Fibroblast of mammary gland (primary cell): ENCODE results near the gene HIF3A.
"Not testable (repeated sequence)": the region's sequence is repeated elsewhere in the genome, so short reads cannot be mapped to it uniquely, and the experiment has no call there.

ENCODE experiments used
- DNase-seq: peaks from one replicate; pipeline ENCODE4 v3.0.0-alpha.2; 2010; ENCODE audit warnings: low read depth
- H3K4me3 ChIP-seq: 2 replicates; pipeline ENCODE4 v1.5.1; 2011; ENCODE audit warnings: low read depth, mild to moderate bottlenecking, low read length, moderate library complexity; ENCODE audit not compliant: control insufficient read depth
- CTCF ChIP-seq: conservative IDR thresholded peaks from 2 replicates; pipeline ENCODE4 v1.5.1; 2011; ENCODE audit warnings: low read depth, low read length, inconsistent platforms; ENCODE audit not compliant: control insufficient read depth, insufficient read depth

Gene HIF3A

DNA sequence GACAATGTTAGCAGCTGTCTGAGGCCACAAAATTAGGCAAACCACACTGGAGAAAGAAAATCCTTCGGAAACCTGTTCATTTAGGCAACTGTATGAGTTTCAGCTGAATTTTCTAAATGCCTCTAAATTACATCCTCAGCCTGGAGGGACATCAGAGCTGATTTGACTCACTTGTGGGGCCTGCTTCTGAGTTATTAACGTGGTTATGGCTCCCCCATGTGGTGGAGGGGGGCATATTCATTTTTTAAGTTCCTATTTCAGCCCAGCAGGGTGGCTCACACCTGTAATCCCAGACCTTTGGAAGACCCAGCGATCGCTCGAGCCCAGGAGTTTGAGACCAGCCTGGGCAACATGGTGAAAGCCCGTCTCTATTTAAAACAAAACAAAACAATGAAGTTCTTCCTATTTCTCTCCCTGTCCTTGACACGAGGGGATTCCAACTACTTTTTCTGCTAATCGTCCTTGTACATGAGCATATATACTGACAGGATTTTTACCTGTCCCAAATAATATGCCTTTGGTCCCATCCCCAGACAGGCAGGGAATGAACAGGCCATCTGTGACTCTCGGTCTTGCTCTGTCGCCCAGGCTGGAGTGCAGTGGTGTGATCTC lies 31.5 kb upstream of the HIF3A start:
- H3K4me3 ChIP-seq: no peak overlapping the region
- TF ChIP-seq CTCF: peak; percentile 74
- DNase-seq: peak; percentile 77

DNA sequence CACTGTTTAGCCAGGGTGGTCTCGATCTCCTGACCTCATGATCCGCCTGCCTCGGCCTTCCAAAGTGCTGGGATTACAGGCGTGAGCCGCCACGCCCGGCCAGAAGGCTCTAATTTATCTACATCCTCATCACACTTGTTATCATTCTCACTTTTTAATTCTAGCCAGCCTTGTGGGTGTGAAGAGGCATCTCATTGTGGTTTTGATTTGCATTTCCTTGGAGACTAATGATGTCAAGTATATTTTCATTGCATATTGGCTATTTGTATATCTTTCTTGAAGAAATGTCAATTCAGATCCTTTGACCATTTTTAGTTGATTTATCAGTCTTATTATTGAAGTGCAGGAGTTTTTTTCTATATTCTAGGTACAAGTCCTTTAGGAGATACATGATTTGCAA lies 27.7 kb upstream of the HIF3A start:
- DNase-seq: no peak
- TF ChIP-seq CTCF: no peak
- no peak overlapping the region for H3K4me3 ChIP-seq

GRCh38 chr19:46270521-46271256 lies 26.2 kb upstream of the HIF3A start:
- no peak for TF ChIP-seq CTCF

DNA sequence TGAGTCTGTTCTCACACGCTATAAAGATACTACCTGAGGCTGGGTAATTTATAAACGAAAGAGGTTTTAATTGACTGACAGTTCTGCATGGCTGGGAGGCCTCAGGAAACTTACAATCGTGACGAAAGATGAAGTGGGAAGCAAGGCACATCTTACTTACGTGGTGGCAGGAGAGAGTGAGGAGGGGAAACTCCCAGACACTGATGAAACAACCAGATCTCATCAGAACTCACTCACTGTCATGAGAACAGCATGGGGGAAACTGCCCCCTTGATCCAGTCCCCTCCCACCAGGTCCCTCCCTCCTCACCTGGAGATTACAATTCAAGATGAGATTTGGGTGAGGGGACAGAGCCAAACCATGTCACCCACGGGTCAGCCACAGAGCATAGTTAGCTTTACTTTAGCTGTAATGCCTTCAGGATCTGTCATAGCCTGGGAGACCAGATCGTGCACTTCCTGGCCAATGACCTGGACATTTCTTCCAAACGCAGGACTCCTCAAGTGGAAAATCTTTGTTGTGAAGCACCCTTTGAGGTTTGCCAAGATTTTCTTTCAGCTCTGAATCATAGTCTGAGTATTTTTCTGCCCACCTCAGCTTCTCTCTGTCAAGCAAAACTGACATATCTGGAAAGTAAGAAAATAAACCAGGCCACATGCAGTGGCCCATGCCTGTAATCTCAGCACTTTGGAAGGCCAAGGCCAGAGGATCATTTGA lies 25.2 kb upstream of the HIF3A start:
- TF ChIP-seq CTCF: no peak
- peak; percentile 70 for DNase-seq
- H3K4me3 ChIP-seq: no peak overlapping the region

More at GRCh38 chr19:46270521-46271256, 26.2 kb upstream of the HIF3A start:
- DNase-seq: no peak
- H3K4me3 ChIP-seq: no peak overlapping the region

GRCh38 chr19:46273931-46274330 lies 22.9 kb upstream of the HIF3A start:
- DNase-seq, H3K4me3 ChIP-seq: not testable (repeated sequence)

GRCh38 chr19:46279177-46279576 lies 17.7 kb upstream of the HIF3A start:
- TF ChIP-seq CTCF: no peak
- DNase-seq: no peak
- H3K4me3 ChIP-seq: no peak overlapping the region

- DNase-seq: no peak
- H3K4me3 ChIP-seq: no peak overlapping the region
- no peak for TF ChIP-seq CTCF
Observed at GRCh38 chr19:46283771-46284170, 13.1 kb upstream of the HIF3A start.
